ENCODE measurements around the gene TXNRD1. TPM values are rescaled to one million over a fixed set of nuclear protein-coding genes. Genes with fewer than 3 reads are reported as not detected.
"Not testable (repeated sequence)": the region's sequence is repeated elsewhere in the genome, so short reads cannot be mapped to it uniquely, and the experiment has no call there.

The TXNRD1 gene
- total RNA-seq, 1 donor from 2014 or later: 102 TPM

- DNase-seq: no peak
Observed at GRCh38 chr12:104197264-104197663, 18.3 kb upstream of the TXNRD1 start.

- no peak for DNase-seq
Observed at GRCh38 chr12:104199964-104200363, 15.6 kb upstream of the TXNRD1 start.

GRCh38 chr12:104201238-104202001 is 14.2 kb upstream of the TXNRD1 start:
- no peak for DNase-seq

GRCh38 chr12:104204690-104205480 is 10.7 kb upstream of the TXNRD1 start:
- DNase-seq: no peak

GRCh38 chr12:104207416-104208205 is 8.0 kb upstream of the TXNRD1 start:
- no peak for DNase-seq

- DNase-seq: no peak
Observed at GRCh38 chr12:104212516-104212915, 3.1 kb upstream of the TXNRD1 start.

GRCh38 chr12:104213952-104214351 is 1.6 kb upstream of the TXNRD1 start:
- no peak for DNase-seq

GRCh38 chr12:104216521-104216924 is 944 bp downstream of the TXNRD1 start:
- no peak for DNase-seq

- DNase-seq: not testable (repeated sequence)
Observed at GRCh38 chr12:104218506-104218905, 2.9 kb downstream of the TXNRD1 start.

GRCh38 chr12:104218935-104219334 is 3.4 kb downstream of the TXNRD1 start:
- DNase-seq: no peak

- DNase-seq: no peak
Observed at GRCh38 chr12:104219361-104219892, 3.8 kb downstream of the TXNRD1 start.

GRCh38 chr12:104219908-104220404 is 4.4 kb downstream of the TXNRD1 start:
- DNase-seq: no peak

GRCh38 chr12:104220931-104221330 is 5.4 kb downstream of the TXNRD1 start:
- DNase-seq: no peak

- no peak for DNase-seq
Observed at GRCh38 chr12:104222976-104223375, 7.4 kb downstream of the TXNRD1 start.

GRCh38 chr12:104223712-104224111 is 8.1 kb downstream of the TXNRD1 start:
- DNase-seq: no peak

- no peak for DNase-seq
Observed at GRCh38 chr12:104226672-104227071, 11.1 kb downstream of the TXNRD1 start.

- DNase-seq: no peak
Observed at GRCh38 chr12:104230304-104231095, 14.9 kb downstream of the TXNRD1 start.

- no peak for DNase-seq
Observed at GRCh38 chr12:104232609-104233280, 17.2 kb downstream of the TXNRD1 start.

GRCh38 chr12:104234926-104235499 is 19.4 kb downstream of the TXNRD1 start:
- DNase-seq: no peak

- DNase-seq: no peak
Observed at GRCh38 chr12:104237930-104238329, 22.4 kb downstream of the TXNRD1 start.

All from occipital lobe (tissue), 2 donors.